Retinal pigment epithelial cell (primary cell): ENCODE data around the gene RAPGEF6.

Experiments
- DNase-seq: peaks from one replicate; pipeline ENCODE4 v3.0.0-alpha.2; 2010; ENCODE audit warnings: low read depth
- H3K4me3 ChIP-seq: 2 replicates; pipeline ENCODE4 v1.5.1; 2011; ENCODE audit warnings: mild to moderate bottlenecking, low read length, control low read depth, moderate library complexity
- CTCF ChIP-seq: conservative IDR thresholded peaks from 2 replicates; pipeline ENCODE4 v1.5.1; 2011; ENCODE audit warnings: low read depth, low read length, control low read depth, inconsistent platforms

Gene RAPGEF6

GRCh38 chr5:131524431-131524830 is 110.6 kb downstream of the RAPGEF6 start:
- no peak overlapping the region for H3K4me3 ChIP-seq
- TF ChIP-seq CTCF = no peak
- no peak for DNase-seq

GRCh38 chr5:131523500-131524185 is 111.4 kb downstream of the RAPGEF6 start:
- TF ChIP-seq CTCF = no peak
- no peak for DNase-seq
- H3K4me3 ChIP-seq = no peak overlapping the region

GRCh38 chr5:131521252-131521651 is 113.8 kb downstream of the RAPGEF6 start:
- no peak overlapping the region for H3K4me3 ChIP-seq
- TF ChIP-seq CTCF = no peak
- DNase-seq = no peak

- no peak for TF ChIP-seq CTCF
- H3K4me3 ChIP-seq = no peak overlapping the region
- DNase-seq = no peak
Measured at GRCh38 chr5:131515348-131515747, 119.7 kb downstream of the RAPGEF6 start.

GRCh38 chr5:131514316-131515283 is 120.4 kb downstream of the RAPGEF6 start:
- no peak for TF ChIP-seq CTCF
- H3K4me3 ChIP-seq = no peak overlapping the region
- no peak for DNase-seq

GRCh38 chr5:131513780-131514179 is 121.2 kb downstream of the RAPGEF6 start:
- no peak for TF ChIP-seq CTCF
- no peak for DNase-seq
- no peak overlapping the region for H3K4me3 ChIP-seq

- DNase-seq = no peak
- no peak overlapping the region for H3K4me3 ChIP-seq
- TF ChIP-seq CTCF = no peak
Measured at GRCh38 chr5:131511934-131512333, 123.1 kb downstream of the RAPGEF6 start.
